HEK293 (cell line): ENCODE results near the gene ELAC1.

Experiments
- CTCF ChIA-PET: fragments of 350-600 bp; formaldehyde crosslinking; extraction: SDS; loops from one replicate; lab custom pipeline; 2021; ENCODE audit warnings: antibody characterized with exemption; lab: Yijun Ruan, JAX
- POLR2A ChIA-PET: fragments of 300-600 bp; formaldehyde crosslinking; extraction: SDS; loops from one replicate; lab custom pipeline; 2020; ENCODE audit warnings: antibody characterized with exemption, inconsistent platforms; lab: Yijun Ruan, JAX
- H3K27ac ChIP-seq: fragments of 200-500 bp; sonication (Bioruptor generic); 2 replicates; pipeline ENCODE4 v1.5.1; 2014; ENCODE audit warnings: low read depth, low read length, control low read depth, inconsistent platforms; ENCODE audit errors: extremely low read depth
- H3K36me3 ChIP-seq, 2 experiments: fragments of 200-500 bp in 1 of 2; sonication (Bioruptor generic) in 1 of 2; 1 replicate in 1 of 2; 2 replicates in 1 of 2; pipeline ENCODE4 v1.5.1; 2014 to 2017; ENCODE audit warnings: inconsistent platforms in 2 of 2, low read length in 2 of 2; ENCODE audit not compliant: control insufficient read depth in 2 of 2, insufficient read depth in 1 of 2
- H3K4me1 ChIP-seq: fragments of 200-500 bp; sonication (Bioruptor generic); 2 replicates; pipeline ENCODE4 v1.5.1; 2014; ENCODE audit warnings: mild to moderate bottlenecking, low read length, inconsistent platforms; ENCODE audit not compliant: control insufficient read depth, insufficient read depth
- H3K4me3 ChIP-seq: 2 replicates; pipeline ENCODE4 v1.5.1; 2011; ENCODE audit warnings: low read depth, mild to moderate bottlenecking, control low read depth, low read length, moderate library complexity
- H3K9me3 ChIP-seq: fragments of 200-500 bp; sonication (Bioruptor generic); 2 replicates; pipeline ENCODE4 v1.5.1; 2014; ENCODE audit warnings: low read depth, low read length, inconsistent platforms; ENCODE audit not compliant: control insufficient read depth, insufficient read depth
- BCL11A ChIP-seq: fragments of 450-650 bp; formaldehyde crosslinking; IDR thresholded peaks from 2 replicates; pipeline ENCODE4 v1.5.1; 2016; ENCODE audit warnings: low read depth, missing biosample characterization, missing genetic modification characterization
- MYNN ChIP-seq: fragments of 450-650 bp; formaldehyde crosslinking; IDR thresholded peaks from 2 replicates; pipeline ENCODE4 v1.5.1; 2016; ENCODE audit warnings: missing biosample characterization, missing genetic modification characterization, borderline replicate concordance
- PRDM1 ChIP-seq: fragments of 450-650 bp; formaldehyde crosslinking; IDR thresholded peaks from 2 replicates; pipeline ENCODE4; 2016; ENCODE audit warnings: missing biosample characterization, missing genetic modification characterization
- PRDM4 ChIP-seq: fragments of 450-650 bp; formaldehyde crosslinking; IDR thresholded peaks from 2 replicates; pipeline ENCODE4 v1.5.1; 2017; ENCODE audit warnings: missing biosample characterization, missing genetic modification characterization
- SP2 ChIP-seq: fragments of 450-650 bp; formaldehyde crosslinking; IDR thresholded peaks from 2 replicates; pipeline ENCODE4 v1.5.1; 2016; ENCODE audit warnings: missing biosample characterization, missing genetic modification characterization
- ZBTB21 ChIP-seq: fragments of 450-650 bp; formaldehyde crosslinking; IDR thresholded peaks from 2 replicates; pipeline ENCODE4 v1.5.1; 2017; ENCODE audit warnings: missing biosample characterization, missing genetic modification characterization
- ZBTB6 ChIP-seq: fragments of 450-650 bp; formaldehyde crosslinking; IDR thresholded peaks from 2 replicates; pipeline ENCODE4 v1.5.1; 2017; ENCODE audit warnings: missing biosample characterization, missing genetic modification characterization
- ZFP37 ChIP-seq: fragments of 450-650 bp; formaldehyde crosslinking; IDR thresholded peaks from 2 replicates; pipeline ENCODE4 v1.5.1; 2016; ENCODE audit warnings: missing biosample characterization, missing genetic modification characterization
- ZNF140 ChIP-seq: fragments of 450-650 bp; formaldehyde crosslinking; IDR thresholded peaks from 2 replicates; pipeline ENCODE4 v1.5.1; 2016; ENCODE audit warnings: missing biosample characterization, missing genetic modification characterization
- ZNF146 ChIP-seq: fragments of 450-650 bp; formaldehyde crosslinking; IDR thresholded peaks from 2 replicates; pipeline ENCODE4 v1.5.1; 2016; ENCODE audit warnings: missing biosample characterization, missing genetic modification characterization
- ZNF175 ChIP-seq: fragments of 450-650 bp; formaldehyde crosslinking; IDR thresholded peaks from 2 replicates; pipeline ENCODE4 v1.5.1; 2016; ENCODE audit warnings: missing biosample characterization, missing genetic modification characterization
- ZNF184 ChIP-seq: fragments of 450-650 bp; IDR thresholded peaks from 2 replicates; pipeline ENCODE4 v1.5.1; 2018; ENCODE audit warnings: missing biosample characterization, mild to moderate bottlenecking, missing genetic modification characterization
- ZNF274 ChIP-seq, 2 experiments: fragments of 200-500 bp in 1 of 2; fragments of 450-650 bp in 1 of 2; sonication (Bioruptor generic) in 1 of 2; formaldehyde crosslinking in 1 of 2; IDR thresholded peaks; 2 replicates each; pipeline versions ENCODE4 v1.5.1 to v1.6.1; 2014 to 2016; ENCODE audit warnings: borderline replicate concordance in 1 of 2, inconsistent platforms in 1 of 2, low read length in 1 of 2, missing biosample characterization in 1 of 2, missing genetic modification characterization in 1 of 2
- ZNF335 ChIP-seq: fragments of 450-650 bp; formaldehyde crosslinking; conservative IDR thresholded peaks from 2 replicates; pipeline ENCODE4 v1.5.1; 2016; ENCODE audit warnings: missing biosample characterization, missing genetic modification characterization
- ZNF404 ChIP-seq: fragments of 450-650 bp; formaldehyde crosslinking; IDR thresholded peaks from 2 replicates; pipeline ENCODE4 v1.5.1; 2017; ENCODE audit warnings: missing biosample characterization, missing genetic modification characterization
- ZNF416 ChIP-seq: fragments of 450-650 bp; formaldehyde crosslinking; IDR thresholded peaks from 2 replicates; pipeline ENCODE4 v1.5.1; 2016; ENCODE audit warnings: missing biosample characterization, missing genetic modification characterization
- ZNF510 ChIP-seq: fragments of 450-650 bp; formaldehyde crosslinking; IDR thresholded peaks from 2 replicates; pipeline ENCODE4 v1.5.1; 2018; ENCODE audit warnings: mild to moderate bottlenecking, missing genetic modification characterization, missing biosample characterization; ENCODE audit not compliant: insufficient replicate concordance
- ZNF548 ChIP-seq: fragments of 450-650 bp; formaldehyde crosslinking; IDR thresholded peaks from 2 replicates; pipeline ENCODE4 v1.5.1; 2016; ENCODE audit warnings: missing biosample characterization, missing genetic modification characterization
- ZNF610 ChIP-seq: fragments of 450-650 bp; formaldehyde crosslinking; IDR thresholded peaks from 2 replicates; pipeline ENCODE4 v1.5.1; 2016; ENCODE audit warnings: missing biosample characterization, missing genetic modification characterization, borderline replicate concordance
- ZNF658 ChIP-seq: fragments of 450-650 bp; formaldehyde crosslinking; IDR thresholded peaks from 2 replicates; pipeline ENCODE4; 2016; ENCODE audit warnings: missing biosample characterization, missing genetic modification characterization
- ZNF692 ChIP-seq: fragments of 450-650 bp; formaldehyde crosslinking; IDR thresholded peaks from 2 replicates; pipeline ENCODE4 v1.5.1; 2016; ENCODE audit warnings: missing biosample characterization, missing genetic modification characterization
- ZNF704 ChIP-seq: fragments of 450-650 bp; formaldehyde crosslinking; IDR thresholded peaks from 2 replicates; pipeline ENCODE4 v1.5.1; 2016; ENCODE audit warnings: missing biosample characterization, missing genetic modification characterization
- ZSCAN30 ChIP-seq: fragments of 450-650 bp; IDR thresholded peaks from 2 replicates; pipeline ENCODE4 v1.5.1; 2018; ENCODE audit warnings: missing biosample characterization, mild to moderate bottlenecking, missing genetic modification characterization, moderate library complexity
- TF ChIP-seq, protein P1 (sequence below): fragments of 450-650 bp; formaldehyde crosslinking; IDR thresholded peaks from 2 replicates; pipeline ENCODE4 v1.5.1; 2016; ENCODE audit warnings: missing biosample characterization, missing genetic modification characterization
- TF ChIP-seq, protein P2 (sequence below): fragments of 450-650 bp; formaldehyde crosslinking; IDR thresholded peaks from 2 replicates; pipeline ENCODE4 v1.5.1; 2016; ENCODE audit warnings: missing biosample characterization, missing genetic modification characterization
- TF ChIP-seq, protein P3 (sequence below): fragments of 450-650 bp; formaldehyde crosslinking; optimal IDR thresholded peaks from 2 replicates; pipeline ENCODE3; 2016; ENCODE audit warnings: missing biosample characterization, mild to moderate bottlenecking, missing genetic modification characterization

Gene ELAC1

DNA sequence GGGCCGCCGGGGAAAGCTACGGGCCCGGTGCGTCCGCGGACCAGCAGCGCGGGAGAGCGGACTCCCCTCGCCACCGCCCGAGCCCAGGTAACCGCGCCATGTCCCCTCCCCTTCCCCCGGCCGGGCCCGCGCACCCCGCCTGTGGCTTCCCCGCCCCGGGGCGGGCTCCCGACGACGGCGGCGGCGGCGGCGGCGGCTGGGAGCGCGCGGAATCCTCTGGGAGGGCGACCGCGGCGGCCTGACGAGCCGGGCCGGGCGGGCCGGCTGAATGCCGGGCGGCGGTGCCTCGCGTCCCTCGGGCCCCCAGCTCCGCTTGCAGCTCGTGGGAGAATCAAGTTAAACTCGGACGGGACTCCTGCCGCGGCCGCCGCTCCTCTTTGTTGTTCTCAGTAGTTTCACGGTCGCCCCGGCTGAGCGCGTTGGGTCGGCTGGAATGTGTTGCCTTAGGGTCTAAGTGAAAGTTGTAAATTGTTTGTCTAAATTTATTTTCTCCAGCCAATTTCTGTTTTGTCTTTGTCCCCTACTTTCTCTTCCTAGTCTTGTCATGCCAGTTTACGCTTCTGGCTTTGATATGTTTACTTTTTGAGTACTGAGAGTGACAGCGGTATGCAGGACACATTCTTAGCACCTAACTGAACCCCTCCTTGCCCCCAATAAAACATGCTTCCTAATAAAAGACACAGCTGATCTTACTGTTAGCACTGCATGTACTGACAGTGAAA lies 62.9 kb downstream of the ELAC1 start:
- ChIA-PET POLR2A (interaction anchor here (0.6 to 4.2 kb wide), 16 partner anchors 10 to 358 kb away, joined by 3 to 60 read pairs (median 4); partner anchors contain the start of genes ELAC1 and ME2), CTCF (interaction anchor here (0.7 to 1.6 kb wide), 7 partner anchors 12 to 210 kb away, joined by 3 to 4 read pairs (median 3); partner anchors contain the start of gene MRO)
- peaks cover 5 to 13% of the 10 kb centered on the region in 2 experiments for H3K36me3 ChIP-seq
- peaks cover 28% of the 10 kb centered on the region for H3K4me1 ChIP-seq
- peak overlapping the region; percentile 87 for H3K4me3 ChIP-seq
- peak overlapping the region; percentile 100 for H3K27ac ChIP-seq
- H3K9me3 ChIP-seq, result no peaks in the 10 kb centered on the region
- TF ChIP-seq PRDM1 (tag by site-specific recombination), result peak; percentile 98
- no peak for TF ChIP-seq ZNF274 (IDR thresholded peaks at IDR 0.05; ENCODE audit: low read length)
- no peak for TF ChIP-seq ZNF274 (tag by site-specific recombination; IDR thresholded peaks at IDR 0.05; ENCODE audit: borderline replicate concordance)
- no peak for TF ChIP-seq ZNF146 (tag by site-specific recombination)
- TF ChIP-seq, protein P1, sequence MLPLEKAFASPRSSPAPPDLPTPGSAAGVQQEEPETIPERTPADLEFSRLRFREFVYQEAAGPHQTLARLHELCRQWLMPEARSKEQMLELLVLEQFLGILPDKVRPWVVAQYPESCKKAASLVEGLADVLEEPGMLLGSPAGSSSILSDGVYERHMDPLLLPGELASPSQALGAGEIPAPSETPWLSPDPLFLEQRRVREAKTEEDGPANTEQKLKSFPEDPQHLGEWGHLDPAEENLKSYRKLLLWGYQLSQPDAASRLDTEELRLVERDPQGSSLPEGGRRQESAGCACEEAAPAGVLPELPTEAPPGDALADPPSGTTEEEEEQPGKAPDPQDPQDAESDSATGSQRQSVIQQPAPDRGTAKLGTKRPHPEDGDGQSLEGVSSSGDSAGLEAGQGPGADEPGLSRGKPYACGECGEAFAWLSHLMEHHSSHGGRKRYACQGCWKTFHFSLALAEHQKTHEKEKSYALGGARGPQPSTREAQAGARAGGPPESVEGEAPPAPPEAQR (tag by site-specific recombination), result no peak
- peak; percentile 12; the same call in 1 of the 2 replicates for TF ChIP-seq ZSCAN30 (tag by site-specific recombination)
- TF ChIP-seq ZNF548 (tag by site-specific recombination), result no peak
- TF ChIP-seq ZNF335 (tag by site-specific recombination), result peak; percentile 31; the same call in 1 of the 2 replicates
- TF ChIP-seq ZNF658 (tag by site-specific recombination), result no peak
- no peak for TF ChIP-seq ZNF510
- no peak for TF ChIP-seq BCL11A (tag by site-specific recombination)
- no peak for TF ChIP-seq ZNF184
- no peak for TF ChIP-seq ZNF404
- no peak for TF ChIP-seq ZNF704 (tag by site-specific recombination)
- peak; percentile 80 for TF ChIP-seq PRDM4 (tag by site-specific recombination)
- no peak for TF ChIP-seq ZNF175
- 0 out of 2 replicates have a peak, but pooled peaks have one; percentile 60 for TF ChIP-seq ZFP37 (tag by site-specific recombination)
- no peak for TF ChIP-seq ZNF692
- no peak for TF ChIP-seq ZBTB21 (tag by site-specific recombination)
- no peak for TF ChIP-seq MYNN (tag by site-specific recombination)
- TF ChIP-seq, protein P2, sequence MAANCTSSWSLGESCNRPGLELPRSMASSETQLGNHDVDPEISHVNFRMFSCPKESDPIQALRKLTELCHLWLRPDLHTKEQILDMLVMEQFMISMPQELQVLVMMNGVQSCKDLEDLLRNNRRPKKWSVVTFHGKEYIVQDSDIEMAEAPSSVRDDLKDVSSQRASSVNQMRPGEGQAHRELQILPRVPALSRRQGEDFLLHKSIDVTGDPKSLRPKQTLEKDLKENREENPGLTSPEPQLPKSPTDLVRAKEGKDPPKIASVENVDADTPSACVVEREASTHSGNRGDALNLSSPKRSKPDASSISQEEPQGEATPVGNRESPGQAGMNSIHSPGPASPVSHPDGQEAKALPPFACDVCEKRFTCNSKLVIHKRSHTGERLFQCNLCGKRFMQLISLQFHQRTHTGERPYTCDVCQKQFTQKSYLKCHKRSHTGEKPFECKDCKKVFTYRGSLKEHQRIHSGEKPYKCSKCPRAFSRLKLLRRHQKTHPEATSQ (tag by site-specific recombination), result no peak
- TF ChIP-seq ZNF140, result no peak
- no peak for TF ChIP-seq ZNF416 (tag by site-specific recombination)
- no peak for TF ChIP-seq SP2 (tag by site-specific recombination)
- TF ChIP-seq ZBTB6 (tag by site-specific recombination), result no peak
- TF ChIP-seq, protein P3, sequence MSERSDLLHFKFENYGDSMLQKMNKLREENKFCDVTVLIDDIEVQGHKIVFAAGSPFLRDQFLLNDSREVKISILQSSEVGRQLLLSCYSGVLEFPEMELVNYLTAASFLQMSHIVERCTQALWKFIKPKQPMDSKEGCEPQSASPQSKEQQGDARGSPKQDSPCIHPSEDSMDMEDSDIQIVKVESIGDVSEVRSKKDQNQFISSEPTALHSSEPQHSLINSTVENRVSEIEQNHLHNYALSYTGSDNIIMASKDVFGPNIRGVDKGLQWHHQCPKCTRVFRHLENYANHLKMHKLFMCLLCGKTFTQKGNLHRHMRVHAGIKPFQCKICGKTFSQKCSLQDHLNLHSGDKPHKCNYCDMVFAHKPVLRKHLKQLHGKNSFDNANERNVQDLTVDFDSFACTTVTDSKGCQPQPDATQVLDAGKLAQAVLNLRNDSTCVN (tag by site-specific recombination), result peak; percentile 34
- peak; percentile 72; the same call in 1 of the 2 replicates for TF ChIP-seq ZNF610
